EL (cell line): ENCODE measurements around the gene OTOP2.

Experiments
- DNase-seq: peaks from one replicate; pipeline ENCODE4 v3.0.0-alpha.2; 2016

Gene OTOP2

GRCh38 chr17:74928786-74929185, 4.7 kb downstream of the OTOP2 start:
- DNase-seq, result no peak

DNA sequence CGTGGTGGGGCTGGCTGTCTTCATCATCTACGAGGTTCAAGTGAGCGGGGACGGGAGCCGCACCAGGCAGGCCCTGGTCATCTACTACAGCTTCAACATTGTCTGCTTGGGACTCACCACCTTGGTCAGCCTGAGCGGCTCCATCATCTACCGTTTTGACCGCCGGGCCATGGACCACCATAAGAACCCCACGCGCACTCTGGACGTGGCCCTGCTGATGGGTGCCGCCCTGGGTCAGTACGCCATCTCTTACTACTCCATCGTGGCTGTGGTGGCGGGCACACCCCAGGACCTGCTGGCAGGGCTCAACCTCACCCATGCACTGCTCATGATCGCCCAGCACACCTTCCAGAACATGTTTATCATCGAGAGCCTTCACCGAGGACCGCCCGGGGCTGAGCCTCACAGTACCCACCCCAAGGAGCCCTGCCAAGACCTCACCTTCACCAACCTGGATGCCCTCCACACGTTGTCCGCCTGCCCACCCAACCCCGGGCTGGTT, 6.5 kb downstream of the OTOP2 start:
- no peak for DNase-seq

DNA sequence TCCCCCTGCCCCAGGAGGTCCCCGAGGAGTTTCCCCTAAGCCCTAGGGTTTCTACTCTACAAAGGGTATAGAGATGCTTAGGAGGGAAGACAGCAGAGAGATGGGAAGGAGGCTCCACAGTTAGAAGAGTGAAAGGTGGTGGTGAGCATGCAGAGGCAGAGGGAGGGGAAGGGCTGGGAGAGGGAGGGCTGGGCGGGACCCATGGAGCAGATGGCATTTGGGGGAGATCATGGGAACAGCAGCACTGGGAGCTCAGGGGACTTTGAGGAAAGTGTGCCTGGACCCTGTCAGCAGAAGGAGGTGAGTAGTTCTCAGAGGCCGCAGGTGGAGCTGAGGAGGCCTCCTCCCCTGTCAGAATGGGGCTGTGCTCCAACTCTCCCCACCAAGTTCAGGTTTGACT, 11.0 kb downstream of the OTOP2 start:
- no peak for DNase-seq

DNA sequence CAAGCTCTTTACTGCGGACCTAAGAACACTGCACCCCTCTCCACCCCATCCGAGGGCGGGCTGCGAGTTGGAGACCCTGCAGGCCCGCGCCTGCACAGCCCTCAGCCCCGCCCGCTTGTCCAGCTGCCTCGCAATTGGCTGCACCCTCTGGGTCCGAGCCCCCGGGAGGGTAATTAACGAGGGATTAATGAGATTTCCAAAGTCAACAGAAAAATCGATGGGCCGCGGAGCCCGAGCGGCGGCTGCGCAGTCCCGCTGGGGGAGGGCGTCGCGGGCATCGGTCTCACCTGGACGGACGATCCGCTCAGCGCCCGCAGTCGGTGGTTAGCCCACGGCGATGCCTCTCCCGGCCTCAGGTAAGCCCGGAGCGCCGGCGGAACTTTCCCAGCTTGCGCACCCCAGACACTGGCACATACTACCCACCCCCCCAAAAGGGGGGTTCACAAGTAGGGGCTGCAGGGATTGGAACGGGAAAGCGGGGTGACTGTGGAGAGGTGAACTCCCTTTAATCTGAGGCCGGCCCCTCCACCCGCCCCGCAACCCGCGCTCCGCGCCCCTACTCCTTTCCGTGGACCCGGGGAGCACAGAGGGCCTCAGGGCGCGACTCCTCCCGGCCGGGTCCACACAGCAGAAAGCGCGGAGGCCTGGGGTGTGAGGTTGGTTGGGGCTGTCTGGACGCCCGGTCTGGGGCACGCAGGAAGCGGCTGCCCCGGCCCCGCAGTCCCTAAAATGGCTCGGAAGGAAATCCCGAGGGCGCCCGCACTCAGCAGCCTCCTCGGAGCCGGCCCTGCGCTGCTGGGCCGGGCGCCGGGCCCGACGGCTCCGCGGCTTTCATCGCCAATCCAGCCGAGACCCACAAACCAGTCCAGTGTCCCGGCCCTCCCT, 11.8 kb downstream of the OTOP2 start, which contains the start of gene OTOP3:
OTOP3 (plus strand) TSS at position 314 of the 885 bp plus-strand sequence; CDS start at position 338, 24 bp downstream.
- no peak for DNase-seq

GRCh38 chr17:74936470-74936799, 12.4 kb downstream of the OTOP2 start:
- no peak for DNase-seq

GRCh38 chr17:74937064-74938051, 13.3 kb downstream of the OTOP2 start:
- no peak for DNase-seq

DNA sequence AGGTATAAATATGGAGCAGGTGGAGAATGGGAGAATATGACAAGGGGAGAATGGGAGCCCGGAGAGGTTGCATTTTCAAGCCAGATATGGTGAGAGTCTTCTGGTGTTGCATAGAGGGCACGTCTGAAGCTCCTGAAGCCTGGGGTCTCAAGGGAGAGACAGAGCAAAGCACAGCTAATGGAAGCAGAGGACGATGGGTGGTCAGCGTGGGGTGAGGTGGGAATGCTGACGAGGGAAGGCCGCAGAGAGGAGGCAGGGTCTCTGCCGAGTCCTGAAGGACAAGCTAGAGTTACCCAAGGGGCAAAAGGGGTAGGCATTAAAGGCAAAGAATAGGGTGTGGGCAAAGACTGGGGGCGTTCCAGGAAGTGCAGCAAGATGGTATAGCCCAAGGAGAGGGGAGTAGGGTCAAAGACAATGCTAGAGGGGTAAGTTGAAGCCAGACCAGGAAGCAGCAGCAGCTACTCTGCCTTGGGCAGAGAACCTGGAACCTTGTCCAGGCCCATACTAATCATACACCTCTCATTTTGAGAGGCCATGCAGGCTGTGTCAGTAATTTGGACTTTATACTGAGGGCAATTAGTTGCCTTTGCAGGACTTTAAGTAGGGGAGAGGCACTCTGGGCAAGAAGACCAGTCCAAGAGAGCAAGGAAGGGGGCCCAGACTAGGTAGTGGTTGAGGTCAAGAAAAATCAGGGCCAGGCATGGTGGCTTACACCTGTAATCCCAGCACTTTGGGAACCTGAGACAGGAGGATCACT, 14.3 kb downstream of the OTOP2 start:
- no peak for DNase-seq

GRCh38 chr17:74939534-74939933, 15.5 kb downstream of the OTOP2 start:
- DNase-seq, result no peak

- DNase-seq, result no peak
Measured at GRCh38 chr17:74941128-74941725, 17.2 kb downstream of the OTOP2 start.

DNA sequence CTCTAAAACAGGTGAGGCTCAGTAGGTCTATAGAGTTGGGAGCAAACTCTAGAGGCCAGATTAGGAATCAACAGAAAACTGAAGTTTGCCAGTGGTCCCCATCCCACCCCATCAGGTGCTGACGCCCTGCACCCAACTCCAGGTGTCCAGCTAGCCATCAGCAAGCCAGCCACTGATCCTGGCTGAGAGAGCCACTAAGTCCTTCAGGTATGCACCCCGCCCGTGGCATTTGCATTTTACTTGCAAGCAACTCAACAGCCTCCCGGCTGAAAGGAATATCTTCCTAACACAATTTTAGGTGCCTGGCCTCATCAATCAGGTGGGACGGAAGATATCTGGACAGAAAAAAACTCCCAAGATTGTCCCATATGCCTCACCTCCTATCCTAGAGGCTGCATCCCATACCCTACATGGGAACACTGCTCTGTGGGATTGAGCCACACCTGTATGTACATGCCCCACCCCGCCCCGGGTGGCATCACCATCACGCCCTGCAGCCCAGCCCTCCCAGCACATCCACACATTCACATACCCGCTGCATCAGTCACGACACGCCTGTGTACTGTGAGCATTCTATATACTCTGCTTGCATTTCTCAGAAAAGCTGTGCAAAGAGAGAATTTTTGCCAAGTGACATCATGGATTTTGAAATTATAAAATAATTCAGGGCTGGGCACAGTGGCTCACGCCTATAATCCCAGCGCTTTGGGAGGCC, 19.9 kb downstream of the OTOP2 start:
- DNase-seq, result no peak

DNA sequence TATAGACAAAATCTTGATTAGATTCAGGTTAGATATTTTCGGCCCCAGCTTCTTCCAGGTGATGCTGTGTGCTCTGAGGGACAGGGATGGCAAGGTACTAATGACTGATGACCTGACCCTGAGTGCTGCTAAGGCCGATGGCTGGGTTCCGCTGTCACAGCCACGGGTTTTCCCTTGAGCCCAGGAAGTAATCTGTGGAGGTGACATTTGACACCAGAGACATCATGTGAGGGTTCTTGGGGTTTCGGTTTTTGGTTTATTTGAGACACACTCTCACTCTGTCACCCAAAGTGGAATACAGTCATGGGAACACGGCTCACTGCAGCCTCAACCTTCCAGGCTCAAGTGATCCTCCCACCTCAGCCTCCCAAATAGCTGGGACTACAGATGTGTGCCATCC, 21.5 kb downstream of the OTOP2 start:
- no peak for DNase-seq

DNA sequence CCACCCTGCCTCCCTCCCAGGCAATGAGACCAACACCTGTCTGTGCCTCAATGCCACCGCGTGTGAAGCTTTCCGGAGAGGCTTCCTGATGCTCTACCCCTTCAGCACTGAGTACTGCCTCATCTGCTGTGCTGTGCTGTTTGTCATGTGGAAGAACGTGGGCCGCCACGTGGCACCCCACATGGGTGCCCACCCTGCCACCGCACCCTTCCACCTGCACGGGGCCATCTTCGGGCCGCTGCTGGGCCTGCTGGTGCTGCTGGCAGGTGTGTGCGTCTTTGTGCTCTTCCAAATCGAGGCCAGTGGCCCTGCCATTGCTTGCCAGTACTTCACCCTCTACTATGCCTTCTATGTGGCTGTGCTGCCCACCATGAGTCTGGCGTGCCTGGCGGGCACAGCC, 22.6 kb downstream of the OTOP2 start:
- no peak for DNase-seq

- no peak for DNase-seq
Measured at GRCh38 chr17:74947041-74947754, 23.1 kb downstream of the OTOP2 start.

GRCh38 chr17:74949455-74950115, 25.5 kb downstream of the OTOP2 start:
- no peak for DNase-seq

DNA sequence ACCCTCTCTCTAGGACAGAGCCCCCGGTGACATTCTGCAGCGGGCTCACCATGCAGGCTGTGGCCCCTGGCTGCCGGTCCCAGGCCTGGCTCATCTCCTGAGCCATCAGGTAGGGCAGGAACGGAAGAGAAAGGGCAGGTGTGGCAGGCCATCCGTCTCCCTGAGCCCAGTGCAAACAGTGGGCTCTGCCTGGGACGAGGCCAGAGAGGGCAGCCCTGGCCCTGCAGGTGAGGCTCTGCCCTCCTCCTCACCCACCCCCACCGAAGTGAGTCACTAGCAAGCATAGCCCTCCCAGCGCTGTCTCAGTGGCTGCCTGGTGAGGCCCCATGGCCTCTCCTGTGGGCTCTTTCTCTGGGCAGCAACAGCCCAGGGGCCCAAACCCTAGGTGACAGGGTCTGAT, 26.1 kb downstream of the OTOP2 start:
- DNase-seq, result no peak

DNA sequence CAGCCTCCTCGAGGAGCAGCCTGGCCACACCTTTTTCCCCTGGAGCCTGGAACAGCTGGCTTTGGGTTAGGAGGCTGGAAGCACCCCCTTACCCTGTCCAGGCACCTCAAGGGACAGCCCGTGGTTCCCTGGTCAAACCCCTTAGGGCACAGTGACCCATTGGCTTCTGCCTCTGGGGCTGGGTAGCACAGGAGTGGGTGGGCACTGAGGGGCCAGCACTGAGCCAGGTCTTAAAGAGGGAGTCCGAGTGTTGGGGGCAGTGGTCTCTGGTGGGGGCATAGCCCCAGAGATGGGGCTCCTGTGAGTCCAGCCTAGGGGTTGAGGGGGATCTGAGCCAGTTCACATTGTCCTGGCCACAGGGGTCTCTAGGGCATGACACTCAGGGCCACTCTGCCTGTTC, 27.0 kb downstream of the OTOP2 start:
- DNase-seq, result no peak

- no peak for DNase-seq
Measured at GRCh38 chr17:74951680-74952421, 27.8 kb downstream of the OTOP2 start.

GRCh38 chr17:74952431-74953133, 28.5 kb downstream of the OTOP2 start:
- no peak for DNase-seq

DNA sequence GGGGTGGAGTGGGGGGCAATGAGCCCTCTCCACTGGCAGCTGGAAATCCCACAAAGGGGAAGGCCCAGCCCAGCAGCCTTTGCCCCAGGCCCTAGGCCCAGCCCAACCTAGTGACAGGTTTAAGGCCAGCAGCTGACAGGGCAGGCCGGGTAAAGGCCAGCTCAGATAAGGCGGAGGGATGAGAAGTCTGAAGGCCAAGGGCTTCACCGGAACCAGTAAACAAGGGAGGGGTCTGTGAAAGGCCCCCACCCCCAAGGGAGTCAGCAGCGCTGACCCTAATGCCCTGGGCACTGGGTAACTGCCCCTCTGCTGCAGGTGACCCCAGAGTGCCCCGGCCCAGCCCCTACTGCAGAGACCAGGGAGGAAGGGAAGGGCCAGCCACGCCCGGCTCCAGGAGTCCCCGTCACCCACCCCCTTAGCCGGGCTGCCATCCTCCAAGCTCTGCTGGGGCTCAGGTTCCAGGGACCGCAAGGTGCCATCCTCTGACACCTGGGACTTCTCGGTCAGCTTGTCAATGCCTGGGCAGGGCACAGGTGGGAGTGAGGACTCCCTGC, 29.1 kb downstream of the OTOP2 start:
- DNase-seq, result no peak
